Measurements from ENCODE around the gene OTULINL. TPM values are rescaled to one million over a fixed set of nuclear protein-coding genes. Genes with fewer than 3 reads are reported as not detected.

The OTULINL gene
- total RNA-seq, 1 donor from 2014 or later = 10.6 TPM

DNA sequence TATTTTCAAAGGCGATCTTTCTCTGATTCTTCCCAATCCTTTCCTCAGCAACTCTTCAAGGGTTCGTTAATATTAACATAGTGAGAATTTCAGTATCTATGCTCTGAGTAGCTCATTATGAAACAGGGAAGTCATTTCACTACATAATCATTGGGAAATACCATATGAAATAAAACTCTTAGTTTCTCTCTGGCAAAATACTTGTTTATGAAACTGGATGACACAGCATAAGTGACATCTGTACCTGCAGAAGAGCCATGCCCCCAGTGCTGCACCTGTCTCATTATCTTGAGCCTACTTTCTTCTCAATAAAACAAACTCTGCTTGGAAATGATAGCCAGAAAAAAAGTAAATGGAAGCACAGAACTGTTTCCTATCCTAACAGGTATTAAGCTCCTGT is 49.1 kb downstream of the OTULINL start:
- no peak overlapping the region for H3K9ac ChIP-seq
- no peaks in the 10 kb centered on the region for H4K20me1 ChIP-seq (ENCODE audit: low read depth)
- no peak overlapping the region for H3K4me2 ChIP-seq
- H3K27me3 Mint-ChIP-seq (ENCODE audit: insufficient read depth, low read depth) = peaks cover 7% of the 10 kb centered on the region
- no peaks in the 10 kb centered on the region for H3K79me2 ChIP-seq (ENCODE audit: low read depth)
- no peak overlapping the region for H3K27ac ChIP-seq
- no peak overlapping the region for H3K27ac Mint-ChIP-seq
- TF ChIP-seq, protein P1, sequence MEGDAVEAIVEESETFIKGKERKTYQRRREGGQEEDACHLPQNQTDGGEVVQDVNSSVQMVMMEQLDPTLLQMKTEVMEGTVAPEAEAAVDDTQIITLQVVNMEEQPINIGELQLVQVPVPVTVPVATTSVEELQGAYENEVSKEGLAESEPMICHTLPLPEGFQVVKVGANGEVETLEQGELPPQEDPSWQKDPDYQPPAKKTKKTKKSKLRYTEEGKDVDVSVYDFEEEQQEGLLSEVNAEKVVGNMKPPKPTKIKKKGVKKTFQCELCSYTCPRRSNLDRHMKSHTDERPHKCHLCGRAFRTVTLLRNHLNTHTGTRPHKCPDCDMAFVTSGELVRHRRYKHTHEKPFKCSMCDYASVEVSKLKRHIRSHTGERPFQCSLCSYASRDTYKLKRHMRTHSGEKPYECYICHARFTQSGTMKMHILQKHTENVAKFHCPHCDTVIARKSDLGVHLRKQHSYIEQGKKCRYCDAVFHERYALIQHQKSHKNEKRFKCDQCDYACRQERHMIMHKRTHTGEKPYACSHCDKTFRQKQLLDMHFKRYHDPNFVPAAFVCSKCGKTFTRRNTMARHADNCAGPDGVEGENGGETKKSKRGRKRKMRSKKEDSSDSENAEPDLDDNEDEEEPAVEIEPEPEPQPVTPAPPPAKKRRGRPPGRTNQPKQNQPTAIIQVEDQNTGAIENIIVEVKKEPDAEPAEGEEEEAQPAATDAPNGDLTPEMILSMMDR (IDR thresholded peaks at IDR 0.05) = no peak
- TF ChIP-seq EZH2 (IDR thresholded peaks at IDR 0.05) (no peak), EZH2phosphoT487 (IDR thresholded peaks at IDR 0.05) (no peak)
- H3K4me1 ChIP-seq = no peaks in the 10 kb centered on the region
- no peaks in the 10 kb centered on the region for H3K36me3 ChIP-seq
- no peak overlapping the region for H3K4me3 Mint-ChIP-seq
- DNase-seq (ENCODE audit: low spot score) = no peak
- H3F3A ChIP-seq (ENCODE audit: low read depth) = no peaks in the 10 kb centered on the region
- H2AFZ ChIP-seq (replicated peaks) = no peak overlapping the region
- no peaks in the 10 kb centered on the region for H3K4me1 Mint-ChIP-seq
- no peak overlapping the region for H3K4me3 ChIP-seq
- no peaks in the 10 kb centered on the region for H3K27me3 ChIP-seq
- no peaks in the 10 kb centered on the region for H3K9me3 Mint-ChIP-seq
- H3K36me3 Mint-ChIP-seq = no peaks in the 10 kb centered on the region
- no peaks in the 10 kb centered on the region for H3K9me3 ChIP-seq (ENCODE audit: low read depth)

DNA sequence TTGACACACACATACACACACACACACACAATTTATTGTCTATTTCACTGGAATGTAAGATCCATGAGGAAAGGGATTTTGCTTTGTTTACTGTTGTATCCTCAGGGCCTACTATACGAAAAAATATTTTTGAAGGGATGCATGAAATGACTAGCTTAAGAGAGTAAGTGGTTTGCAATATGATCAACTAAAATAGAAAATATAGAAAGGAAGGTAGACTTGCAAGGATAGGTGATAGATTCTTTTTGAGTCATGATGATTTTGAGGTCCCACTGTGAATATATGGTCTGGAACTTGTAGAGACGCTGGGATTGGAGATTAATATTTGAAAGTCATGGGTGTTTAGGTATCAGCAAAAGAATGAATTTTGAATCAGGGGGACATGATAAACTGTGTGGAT is 54.1 kb downstream of the OTULINL start:
- no peaks in the 10 kb centered on the region for H3K79me2 ChIP-seq (ENCODE audit: low read depth)
- Mint-ChIP-seq H3K4me3 (no peak overlapping the region), H3K36me3 (no peaks in the 10 kb centered on the region), H3K4me1 (no peaks in the 10 kb centered on the region), H3K27ac (no peak overlapping the region), H3K27me3 (ENCODE audit: insufficient read depth, low read depth) (peaks cover 5% of the 10 kb centered on the region), H3K9me3 (no peaks in the 10 kb centered on the region)
- H3K27ac ChIP-seq = no peak overlapping the region
- no peaks in the 10 kb centered on the region for H3F3A ChIP-seq (ENCODE audit: low read depth)
- H3K4me3 ChIP-seq = no peak overlapping the region
- no peak overlapping the region for H3K4me2 ChIP-seq
- TF ChIP-seq, protein P1 (IDR thresholded peaks at IDR 0.05) = no peak
- no peak for TF ChIP-seq EZH2phosphoT487 (IDR thresholded peaks at IDR 0.05)
- no peak for TF ChIP-seq EZH2 (IDR thresholded peaks at IDR 0.05)
- H3K4me1 ChIP-seq = no peaks in the 10 kb centered on the region
- H3K9me3 ChIP-seq (ENCODE audit: low read depth) = no peaks in the 10 kb centered on the region
- H2AFZ ChIP-seq (replicated peaks) = no peak overlapping the region
- H4K20me1 ChIP-seq (ENCODE audit: low read depth) = no peaks in the 10 kb centered on the region
- H3K27me3 ChIP-seq = no peaks in the 10 kb centered on the region
- H3K9ac ChIP-seq = no peak overlapping the region
- DNase-seq (ENCODE audit: low spot score) = no peak
- no peaks in the 10 kb centered on the region for H3K36me3 ChIP-seq

DNA sequence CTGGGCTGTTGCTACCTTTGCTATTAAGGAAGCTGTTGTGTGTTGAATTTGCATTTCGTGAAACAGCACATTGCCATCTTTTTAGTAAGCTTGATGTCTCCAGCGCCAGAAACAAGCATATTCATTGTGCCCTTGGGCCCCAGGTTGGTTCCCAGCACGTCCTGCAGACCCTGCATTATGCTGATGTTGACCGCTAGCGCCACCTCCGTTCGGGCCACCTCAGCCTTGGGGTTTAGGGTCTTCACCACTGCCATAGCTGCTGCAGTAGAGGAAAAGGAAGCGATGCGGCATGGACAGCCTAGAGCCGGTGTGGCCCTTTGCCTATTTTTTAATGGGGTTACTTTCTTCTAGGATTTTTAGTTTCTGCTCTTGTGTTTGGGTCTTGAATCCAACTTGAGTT is 59.2 kb downstream of the OTULINL start:
- no peak overlapping the region for H3K4me2 ChIP-seq
- H3K27ac ChIP-seq = no peak overlapping the region
- H3K4me1 ChIP-seq = no peaks in the 10 kb centered on the region
- H3K4me1 Mint-ChIP-seq = no peaks in the 10 kb centered on the region
- H4K20me1 ChIP-seq (ENCODE audit: low read depth) = no peaks in the 10 kb centered on the region
- H3K9me3 ChIP-seq (ENCODE audit: low read depth) = no peaks in the 10 kb centered on the region
- no peak overlapping the region for H3K9ac ChIP-seq
- H3K27ac Mint-ChIP-seq = no peak overlapping the region
- no peaks in the 10 kb centered on the region for H3K79me2 ChIP-seq (ENCODE audit: low read depth)
- no peaks in the 10 kb centered on the region for H3K36me3 Mint-ChIP-seq
- H3K36me3 ChIP-seq = no peaks in the 10 kb centered on the region
- H3K4me3 ChIP-seq = no peak overlapping the region
- TF ChIP-seq, protein P1 (IDR thresholded peaks at IDR 0.05) = no peak
- TF ChIP-seq EZH2phosphoT487 (IDR thresholded peaks at IDR 0.05) (no peak), EZH2 (IDR thresholded peaks at IDR 0.05) (no peak)
- no peaks in the 10 kb centered on the region for H3F3A ChIP-seq (ENCODE audit: low read depth)
- no peaks in the 10 kb centered on the region for H3K27me3 ChIP-seq
- no peak for DNase-seq (ENCODE audit: low spot score)
- no peaks in the 10 kb centered on the region for H3K9me3 Mint-ChIP-seq
- H2AFZ ChIP-seq (replicated peaks) = no peak overlapping the region
- no peaks in the 10 kb centered on the region for H3K27me3 Mint-ChIP-seq (ENCODE audit: insufficient read depth, low read depth)
- no peak overlapping the region for H3K4me3 Mint-ChIP-seq
